Astrocyte (in vitro differentiated cells and primary cell): ENCODE data around the gene PKMYT1. TPM values are rescaled to one million over a fixed set of nuclear protein-coding genes. Genes with fewer than 3 reads are reported as not detected.

Experiments used
- DNase-seq: peaks from one replicate; pipeline ENCODE4 v3.0.0-alpha.2; 2010; ENCODE audit warnings: low read depth
- FAIRE-seq: peaks from 2 replicates; lab custom pipeline; 2011; peaks lifted over from hg19 to GRCh38; lab: Jason Lieb, UNC
- H2AFZ ChIP-seq: 2 replicates; pipeline ENCODE4 v1.6.0; 2012; ENCODE audit warnings: low read depth, low read length, inconsistent platforms
- H3K27ac ChIP-seq: 2 replicates; pipeline ENCODE4 v1.5.1; 2011; ENCODE audit warnings: low read depth, low read length, inconsistent platforms
- H3K27me3 ChIP-seq: 2 replicates; pipeline ENCODE4 v1.6.0; 2011; ENCODE audit warnings: low read length, inconsistent platforms; ENCODE audit not compliant: insufficient read depth
- H3K36me3 ChIP-seq: 2 replicates; pipeline ENCODE4 v1.5.1; 2011; ENCODE audit warnings: low read length, inconsistent platforms; ENCODE audit not compliant: insufficient read depth
- H3K4me1 ChIP-seq: 2 replicates; pipeline ENCODE4 v1.5.1; 2011; ENCODE audit warnings: low read length, inconsistent platforms; ENCODE audit not compliant: insufficient read depth
- H3K4me2 ChIP-seq: 2 replicates; pipeline ENCODE4 v1.6.0; 2012; ENCODE audit warnings: low read length, inconsistent platforms
- H3K4me3 ChIP-seq: 2 replicates; pipeline ENCODE4 v1.5.1; 2011; ENCODE audit warnings: low read depth, mild to moderate bottlenecking, low read length, inconsistent platforms; ENCODE audit not compliant: insufficient read depth
- H3K79me2 ChIP-seq: 2 replicates; pipeline ENCODE4 v1.6.0; 2012; ENCODE audit warnings: mild to moderate bottlenecking, low read length, inconsistent platforms; ENCODE audit not compliant: insufficient read depth
- H3K9ac ChIP-seq: 2 replicates; pipeline ENCODE4 v1.6.0; 2012; ENCODE audit warnings: mild to moderate bottlenecking, low read length, inconsistent platforms
- H3K9me3 ChIP-seq: 2 replicates; pipeline ENCODE4 v1.5.1; 2012; ENCODE audit warnings: low read depth, mild to moderate bottlenecking, low read length, inconsistent platforms; ENCODE audit not compliant: insufficient read depth
- H4K20me1 ChIP-seq: 2 replicates; pipeline ENCODE4 v1.6.0; 2012; ENCODE audit warnings: low read length, inconsistent platforms; ENCODE audit not compliant: insufficient read depth
- H3K27ac Mint-ChIP-seq: one replicate; pipeline ENCODE4 v1.8.0; 2021; ENCODE audit warnings: mild to moderate bottlenecking, mixed read lengths; ENCODE audit not compliant: unreplicated experiment
- H3K27me3 Mint-ChIP-seq: one replicate; pipeline ENCODE4 v1.8.0; 2021; ENCODE audit warnings: low read depth, mixed read lengths; ENCODE audit not compliant: unreplicated experiment
- H3K36me3 Mint-ChIP-seq: one replicate; pipeline ENCODE4 v1.8.0; 2021; ENCODE audit warnings: low read depth, mixed read lengths; ENCODE audit not compliant: unreplicated experiment
- H3K4me1 Mint-ChIP-seq: one replicate; pipeline ENCODE4 v1.8.0; 2021; ENCODE audit warnings: low read depth, mixed read lengths; ENCODE audit not compliant: unreplicated experiment
- H3K4me3 Mint-ChIP-seq: one replicate; pipeline ENCODE4 v1.8.0; 2021; ENCODE audit warnings: mild to moderate bottlenecking, moderate library complexity, mixed read lengths; ENCODE audit not compliant: unreplicated experiment
- H3K9me3 Mint-ChIP-seq: one replicate; pipeline ENCODE4 v1.8.0; 2021; ENCODE audit warnings: mild to moderate bottlenecking, mixed read lengths; ENCODE audit not compliant: unreplicated experiment
- EZH2 ChIP-seq: IDR thresholded peaks from 2 replicates; pipeline ENCODE4 v1.6.1; 2012; ENCODE audit warnings: mild to moderate bottlenecking, low read length, inconsistent platforms; ENCODE audit not compliant: insufficient read depth
- total RNA-seq: library from RNA; stranded (reverse); gene quantifications from 2 replicates; pipeline ENCODE4 v1.2.1, GENCODE V29; 2021
- TF ChIP-seq, protein P1 (sequence below): IDR thresholded peaks from 2 replicates; pipeline ENCODE4 v1.5.1; 2011; ENCODE audit warnings: low read depth, mild to moderate bottlenecking, inconsistent platforms, low read length, moderate library complexity; ENCODE audit not compliant: insufficient read depth

PKMYT1 gene
- total RNA-seq, 1 donor from 2014 or later: 3.9 TPM

DNA sequence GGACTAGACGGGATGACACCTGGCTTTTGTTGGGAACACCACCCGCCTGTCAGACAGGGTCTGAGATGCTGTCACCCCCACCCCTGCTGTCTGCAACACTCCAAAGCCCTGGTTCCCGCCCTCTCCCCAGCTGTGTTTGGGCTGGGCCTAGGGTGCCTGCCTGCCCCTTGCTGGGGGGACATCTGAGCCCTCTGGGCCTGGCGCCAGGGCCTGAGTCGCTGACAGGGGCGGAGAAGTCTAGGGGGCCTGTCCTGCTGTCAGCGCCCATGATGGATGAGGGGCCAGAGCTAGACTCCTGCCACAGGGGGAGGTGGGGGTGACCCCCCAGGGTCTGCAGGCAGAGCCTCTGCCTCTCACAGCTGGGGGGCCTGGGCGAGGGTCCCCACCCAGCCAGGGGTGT lies 7.6 kb upstream of the PKMYT1 start:
- Histone ChIP-seq H2AFZ (no peak overlapping the region), H3K36me3 (no peaks in the 10 kb centered on the region), H3K27me3 (peaks cover 6% of the 10 kb centered on the region), H3K4me1 (no peaks in the 10 kb centered on the region), H3K27ac (no peak overlapping the region), H3K4me3 (no peak overlapping the region), H4K20me1 (no peaks in the 10 kb centered on the region), H3K4me2 (no peak overlapping the region), H3K79me2 (no peaks in the 10 kb centered on the region), H3K9me3 (no peaks in the 10 kb centered on the region), H3K9ac (no peak overlapping the region)
- no peak for TF ChIP-seq EZH2
- TF ChIP-seq, protein P1, sequence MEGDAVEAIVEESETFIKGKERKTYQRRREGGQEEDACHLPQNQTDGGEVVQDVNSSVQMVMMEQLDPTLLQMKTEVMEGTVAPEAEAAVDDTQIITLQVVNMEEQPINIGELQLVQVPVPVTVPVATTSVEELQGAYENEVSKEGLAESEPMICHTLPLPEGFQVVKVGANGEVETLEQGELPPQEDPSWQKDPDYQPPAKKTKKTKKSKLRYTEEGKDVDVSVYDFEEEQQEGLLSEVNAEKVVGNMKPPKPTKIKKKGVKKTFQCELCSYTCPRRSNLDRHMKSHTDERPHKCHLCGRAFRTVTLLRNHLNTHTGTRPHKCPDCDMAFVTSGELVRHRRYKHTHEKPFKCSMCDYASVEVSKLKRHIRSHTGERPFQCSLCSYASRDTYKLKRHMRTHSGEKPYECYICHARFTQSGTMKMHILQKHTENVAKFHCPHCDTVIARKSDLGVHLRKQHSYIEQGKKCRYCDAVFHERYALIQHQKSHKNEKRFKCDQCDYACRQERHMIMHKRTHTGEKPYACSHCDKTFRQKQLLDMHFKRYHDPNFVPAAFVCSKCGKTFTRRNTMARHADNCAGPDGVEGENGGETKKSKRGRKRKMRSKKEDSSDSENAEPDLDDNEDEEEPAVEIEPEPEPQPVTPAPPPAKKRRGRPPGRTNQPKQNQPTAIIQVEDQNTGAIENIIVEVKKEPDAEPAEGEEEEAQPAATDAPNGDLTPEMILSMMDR: no peak
- DNase-seq (no peak), FAIRE-seq (no peak)
- no peak overlapping the region for H3K27ac Mint-ChIP-seq
- H3K9me3 Mint-ChIP-seq: no peaks in the 10 kb centered on the region
- peaks cover 22% of the 10 kb centered on the region for H3K27me3 Mint-ChIP-seq
- peaks cover 1% of the 10 kb centered on the region for H3K4me1 Mint-ChIP-seq
- H3K4me3 Mint-ChIP-seq: no peak overlapping the region
- no peaks in the 10 kb centered on the region for H3K36me3 Mint-ChIP-seq

DNA sequence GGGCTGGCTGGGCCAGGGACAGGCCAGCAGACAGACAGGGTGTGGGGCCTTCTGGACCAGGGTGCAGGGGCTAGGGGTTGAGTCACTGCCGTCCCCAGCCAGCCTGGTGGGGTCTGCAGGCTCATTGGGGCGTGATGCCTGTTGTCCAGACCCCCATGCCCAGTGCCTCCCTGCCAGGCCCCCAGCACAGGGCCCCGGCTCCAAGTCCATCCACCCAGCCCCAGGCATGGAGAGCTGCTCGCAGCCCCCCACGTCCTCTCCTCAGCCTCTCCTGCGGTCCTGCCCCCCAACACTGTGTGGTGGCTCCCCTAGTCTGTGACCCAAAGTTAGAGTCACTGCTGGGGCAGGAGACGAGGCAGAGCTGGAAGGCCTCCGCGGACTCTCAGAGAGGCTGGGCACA lies 7.0 kb upstream of the PKMYT1 start:
- peaks cover 1% of the 10 kb centered on the region for H3K4me1 Mint-ChIP-seq
- no peak overlapping the region for H3K4me3 Mint-ChIP-seq

DNA sequence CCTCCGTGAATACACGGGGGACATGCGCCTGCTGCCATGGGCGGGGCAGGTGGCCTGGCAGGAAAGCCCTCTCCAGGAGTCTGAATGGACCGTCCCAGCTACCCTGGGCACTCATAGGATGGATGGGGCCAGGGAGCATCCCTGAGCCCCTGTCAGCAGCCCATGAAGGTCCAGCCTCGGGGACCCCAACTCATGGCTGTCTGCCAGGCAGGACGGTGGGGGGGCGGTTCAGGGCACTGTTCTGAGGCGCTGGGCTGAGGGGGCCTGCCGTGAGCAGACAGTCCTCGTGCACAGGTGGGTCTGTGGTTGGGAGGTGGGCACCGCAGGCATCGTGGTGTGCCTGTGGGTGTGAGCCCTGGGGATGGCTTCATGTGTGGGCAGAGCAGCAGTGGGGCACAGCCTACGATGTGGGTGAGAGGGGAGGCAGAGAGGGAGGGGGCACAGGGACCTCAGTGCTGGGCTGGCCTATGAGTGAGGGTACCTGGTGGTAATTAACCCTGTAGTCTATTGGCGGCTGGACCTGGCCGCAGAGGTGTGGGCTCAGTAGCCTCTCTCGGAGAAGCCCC lies 6.5 kb upstream of the PKMYT1 start:
- no peaks in the 10 kb centered on the region for H3K36me3 ChIP-seq
- TF ChIP-seq, protein P1: no peak
- no peak for TF ChIP-seq EZH2
- peaks cover 6% of the 10 kb centered on the region for H3K27me3 ChIP-seq
- H4K20me1 ChIP-seq: no peaks in the 10 kb centered on the region
- FAIRE-seq (no peak), DNase-seq (no peak)
- no peak overlapping the region for H3K27ac ChIP-seq
- H3K4me3 ChIP-seq: no peak overlapping the region
- H3K9ac ChIP-seq: no peak overlapping the region
- H3K36me3 Mint-ChIP-seq: no peaks in the 10 kb centered on the region
- H2AFZ ChIP-seq: no peak overlapping the region
- H3K4me1 ChIP-seq: no peaks in the 10 kb centered on the region
- H3K27ac Mint-ChIP-seq: no peak overlapping the region
- peaks cover 2% of the 10 kb centered on the region for H3K4me1 Mint-ChIP-seq
- peaks cover 17% of the 10 kb centered on the region for H3K27me3 Mint-ChIP-seq
- no peaks in the 10 kb centered on the region for H3K9me3 Mint-ChIP-seq
- H3K4me2 ChIP-seq: no peak overlapping the region
- H3K4me3 Mint-ChIP-seq: no peak overlapping the region
- H3K9me3 ChIP-seq: no peaks in the 10 kb centered on the region
- no peaks in the 10 kb centered on the region for H3K79me2 ChIP-seq

More for the DNA sequence above, 7.0 kb upstream of the PKMYT1 start:
- Histone ChIP-seq H3K4me2 (no peak overlapping the region), H3K79me2 (no peaks in the 10 kb centered on the region), H4K20me1 (no peaks in the 10 kb centered on the region), H3K4me1 (no peaks in the 10 kb centered on the region), H2AFZ (no peak overlapping the region), H3K27me3 (peaks cover 6% of the 10 kb centered on the region), H3K4me3 (no peak overlapping the region), H3K9ac (no peak overlapping the region), H3K27ac (no peak overlapping the region), H3K36me3 (no peaks in the 10 kb centered on the region), H3K9me3 (no peaks in the 10 kb centered on the region)
- H3K9me3 Mint-ChIP-seq: no peaks in the 10 kb centered on the region
- H3K27ac Mint-ChIP-seq: no peak overlapping the region
- no peaks in the 10 kb centered on the region for H3K36me3 Mint-ChIP-seq
- TF ChIP-seq, protein P1: no peak
- TF ChIP-seq EZH2: no peak
- H3K27me3 Mint-ChIP-seq: peaks cover 21% of the 10 kb centered on the region
- FAIRE-seq: no peak
- no peak for DNase-seq
